Measurements from ENCODE around the gene HIBCH. TPM values are rescaled to one million over a fixed set of nuclear protein-coding genes. Genes with fewer than 3 reads are reported as not detected.

The HIBCH gene
- total RNA-seq, 1 donor from 2014 or later = 64.0 TPM

- Mint-ChIP-seq H3K27me3 (ENCODE audit: low read depth) (no peaks in the 10 kb centered on the region), H3K4me1 (peaks cover 3% of the 10 kb centered on the region), H3K4me3 (no peak overlapping the region), H3K27ac (no peak overlapping the region), H3K36me3 (no peaks in the 10 kb centered on the region), H3K9me3 (no peaks in the 10 kb centered on the region)
- DNase-seq (ENCODE audit: low spot score in 2 of 2, unreplicated experiment in 2 of 2) = no peak
- TF ChIP-seq, protein P1, sequence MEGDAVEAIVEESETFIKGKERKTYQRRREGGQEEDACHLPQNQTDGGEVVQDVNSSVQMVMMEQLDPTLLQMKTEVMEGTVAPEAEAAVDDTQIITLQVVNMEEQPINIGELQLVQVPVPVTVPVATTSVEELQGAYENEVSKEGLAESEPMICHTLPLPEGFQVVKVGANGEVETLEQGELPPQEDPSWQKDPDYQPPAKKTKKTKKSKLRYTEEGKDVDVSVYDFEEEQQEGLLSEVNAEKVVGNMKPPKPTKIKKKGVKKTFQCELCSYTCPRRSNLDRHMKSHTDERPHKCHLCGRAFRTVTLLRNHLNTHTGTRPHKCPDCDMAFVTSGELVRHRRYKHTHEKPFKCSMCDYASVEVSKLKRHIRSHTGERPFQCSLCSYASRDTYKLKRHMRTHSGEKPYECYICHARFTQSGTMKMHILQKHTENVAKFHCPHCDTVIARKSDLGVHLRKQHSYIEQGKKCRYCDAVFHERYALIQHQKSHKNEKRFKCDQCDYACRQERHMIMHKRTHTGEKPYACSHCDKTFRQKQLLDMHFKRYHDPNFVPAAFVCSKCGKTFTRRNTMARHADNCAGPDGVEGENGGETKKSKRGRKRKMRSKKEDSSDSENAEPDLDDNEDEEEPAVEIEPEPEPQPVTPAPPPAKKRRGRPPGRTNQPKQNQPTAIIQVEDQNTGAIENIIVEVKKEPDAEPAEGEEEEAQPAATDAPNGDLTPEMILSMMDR (IDR thresholded peaks at IDR 0.05; ENCODE audit: unreplicated experiment) = no peak
These were observed 14.3 kb upstream of the HIBCH start for GRCh38 chr2:190333928-190334327.

DNA sequence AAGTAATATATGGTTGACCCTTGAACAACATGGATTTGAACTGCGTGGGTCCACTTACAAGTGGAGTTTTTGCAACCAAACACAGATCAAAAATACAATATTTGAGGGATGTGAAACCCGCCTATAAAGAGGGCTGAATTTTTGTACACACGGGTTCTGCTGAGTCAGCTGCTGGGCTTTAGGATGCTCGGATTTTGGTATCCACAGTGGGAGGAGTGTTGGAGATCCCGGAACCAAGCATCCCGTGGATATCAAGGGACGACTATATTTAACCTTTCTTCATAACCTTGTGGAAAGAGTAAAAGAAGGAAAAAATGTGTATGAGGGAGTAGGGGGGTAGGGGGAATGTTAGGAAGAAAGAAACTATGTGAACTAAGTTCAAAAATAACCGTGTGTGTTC, 13.8 kb upstream of the HIBCH start:
- H3K27me3 Mint-ChIP-seq (ENCODE audit: low read depth) = no peaks in the 10 kb centered on the region
- H3K36me3 Mint-ChIP-seq = no peaks in the 10 kb centered on the region
- H3K4me3 Mint-ChIP-seq = no peak overlapping the region
- H3K27ac Mint-ChIP-seq = no peak overlapping the region
- peaks cover 3% of the 10 kb centered on the region for H3K4me1 Mint-ChIP-seq
- no peaks in the 10 kb centered on the region for H3K9me3 Mint-ChIP-seq
- no peak for DNase-seq (ENCODE audit: low spot score in 2 of 2, unreplicated experiment in 2 of 2)
- TF ChIP-seq, protein P1 (IDR thresholded peaks at IDR 0.05; ENCODE audit: unreplicated experiment) = no peak

DNA sequence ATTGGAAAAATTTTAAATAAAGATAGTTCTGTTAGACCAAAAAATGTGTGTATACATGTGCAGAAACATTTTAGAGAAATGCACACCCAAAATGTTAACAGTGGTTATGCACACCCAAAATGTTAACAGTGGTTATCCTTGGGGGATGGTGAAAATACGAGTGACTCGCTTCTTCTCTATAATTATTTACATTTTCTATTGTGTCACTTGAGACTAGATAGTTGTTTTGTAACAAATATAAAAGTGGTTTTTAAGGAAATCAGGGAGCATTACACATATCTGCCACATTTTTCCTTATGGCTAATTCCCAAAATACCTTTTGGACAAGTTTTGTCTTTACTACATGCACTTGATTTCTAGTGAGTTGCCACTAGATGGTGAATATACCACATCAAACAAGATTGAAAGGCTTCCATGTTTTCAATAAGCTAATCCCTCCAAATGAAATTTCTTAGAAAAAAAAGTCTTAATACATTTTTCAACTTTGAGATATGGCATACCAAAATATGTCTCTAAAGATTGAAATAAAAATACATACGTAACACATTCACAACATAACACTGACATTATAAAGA, 9.0 kb upstream of the HIBCH start:
- no peak for DNase-seq (ENCODE audit: low spot score in 2 of 2, unreplicated experiment in 2 of 2)
- H3K4me3 Mint-ChIP-seq = no peak overlapping the region
- H3K4me1 Mint-ChIP-seq = no peaks in the 10 kb centered on the region
- no peaks in the 10 kb centered on the region for H3K9me3 Mint-ChIP-seq
- no peaks in the 10 kb centered on the region for H3K36me3 Mint-ChIP-seq
- no peaks in the 10 kb centered on the region for H3K27me3 Mint-ChIP-seq (ENCODE audit: low read depth)
- no peak overlapping the region for H3K27ac Mint-ChIP-seq
- TF ChIP-seq, protein P1 (IDR thresholded peaks at IDR 0.05; ENCODE audit: unreplicated experiment) = no peak

DNA sequence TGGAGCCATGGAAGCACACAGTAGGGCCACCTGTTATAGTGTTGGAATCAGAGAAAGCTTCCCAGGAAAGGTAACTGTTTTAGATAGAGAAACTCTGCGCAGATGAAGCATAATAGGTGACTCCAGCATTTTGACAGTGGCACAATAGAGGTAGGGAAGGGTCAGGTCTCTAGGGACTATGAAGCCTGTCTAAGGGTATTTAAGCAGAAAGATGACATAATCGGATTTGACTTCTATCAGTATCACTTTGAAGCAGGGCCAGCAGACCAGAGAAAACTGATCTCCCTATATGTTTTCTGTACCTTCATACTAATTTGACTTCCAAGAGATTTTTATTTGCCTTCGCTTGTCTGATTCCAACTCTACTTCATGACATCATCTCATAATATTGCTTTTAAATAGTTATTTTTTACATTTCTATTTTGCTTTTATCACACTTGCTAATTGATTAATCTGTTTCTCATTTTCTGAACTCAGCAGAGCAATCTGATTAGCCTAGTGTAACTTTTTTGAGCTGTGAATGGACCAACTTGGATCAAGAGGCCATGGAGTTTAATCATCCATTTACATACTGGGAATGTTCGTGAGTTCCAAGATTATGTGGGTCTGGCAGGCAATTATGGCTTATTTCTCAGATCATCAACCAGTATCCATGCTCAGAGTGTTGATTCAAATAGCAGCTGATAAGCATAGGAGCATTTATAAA, 8.4 kb upstream of the HIBCH start:
- H3K4me3 Mint-ChIP-seq = no peak overlapping the region
- TF ChIP-seq, protein P1 (IDR thresholded peaks at IDR 0.05; ENCODE audit: unreplicated experiment) = no peak
- no peaks in the 10 kb centered on the region for H3K4me1 Mint-ChIP-seq
- H3K27me3 Mint-ChIP-seq (ENCODE audit: low read depth) = no peaks in the 10 kb centered on the region
- H3K27ac Mint-ChIP-seq = no peak overlapping the region
- no peaks in the 10 kb centered on the region for H3K36me3 Mint-ChIP-seq
- DNase-seq (ENCODE audit: low spot score in 2 of 2, unreplicated experiment in 2 of 2) = no peak
- no peaks in the 10 kb centered on the region for H3K9me3 Mint-ChIP-seq

- Mint-ChIP-seq H3K27ac (no peak overlapping the region), H3K36me3 (no peaks in the 10 kb centered on the region)
These were observed 6.0 kb upstream of the HIBCH start for GRCh38 chr2:190325588-190325987.

More at GRCh38 chr2:190325588-190325987, 6.0 kb upstream of the HIBCH start:
- no peak for DNase-seq (ENCODE audit: low spot score in 2 of 2, unreplicated experiment in 2 of 2)
- Mint-ChIP-seq H3K27me3 (ENCODE audit: low read depth) (no peaks in the 10 kb centered on the region), H3K4me3 (no peak overlapping the region), H3K4me1 (no peaks in the 10 kb centered on the region), H3K9me3 (no peaks in the 10 kb centered on the region)
- TF ChIP-seq, protein P1 (IDR thresholded peaks at IDR 0.05; ENCODE audit: unreplicated experiment) = no peak
